A549 (cell line): ENCODE results near the gene ASH1L.

ENCODE experiments used
- CBX8 ChIP-seq: fragments of 200-600 bp; sonication (generic); IDR thresholded peaks from 2 replicates; pipeline ENCODE4 v1.6.1; 2016
- CTCF ChIP-seq: fragments of >200 bp; sonication (Bioruptor Twin); formaldehyde crosslinking; IDR thresholded peaks from 3 replicates; pipeline ENCODE4 v1.5.1; 2016
- EP300 ChIP-seq, 2 experiments: fragments of >200 bp; sonication (Bioruptor Twin); formaldehyde crosslinking; IDR thresholded peaks; 2 replicates in 1 of 2; 3 replicates in 1 of 2; pipeline ENCODE4 v1.6.1; 2016 to 2017
- JUNB ChIP-seq: fragments of >200 bp; sonication (Bioruptor Twin); formaldehyde crosslinking; IDR thresholded peaks from 2 replicates; pipeline ENCODE4 v1.6.1; 2016
- MYC ChIP-seq: IDR thresholded peaks from 2 replicates; pipeline ENCODE4 v1.6.1; 2012; ENCODE audit warnings: mild to moderate bottlenecking, inconsistent platforms, low read length, improper control_type of control experiment, borderline replicate concordance
- RFX5 ChIP-seq: fragments of 450-650 bp; IDR thresholded peaks from 2 replicates; pipeline ENCODE4 v1.7.1; 2014; ENCODE audit warnings: antibody characterized with exemption, mild to moderate bottlenecking, moderate library complexity
- SREBF2 ChIP-seq: fragments of 450-650 bp; IDR thresholded peaks from 2 replicates; pipeline ENCODE4 v1.6.1; 2014; ENCODE audit warnings: mild to moderate bottlenecking, moderate library complexity
- ZSCAN20 ChIP-seq: fragments of 250-450 bp; sonication (Bioruptor Pico); IDR thresholded peaks from 2 replicates; pipeline ENCODE4 v1.8.0; 2022; ENCODE audit warnings: mild to moderate bottlenecking, moderate library complexity
- TF ChIP-seq, protein P1 (sequence below): fragments of 150-350 bp; IDR thresholded peaks from 2 replicates; pipeline ENCODE4 v1.6.1; 2014; ENCODE audit warnings: low read depth, mild to moderate bottlenecking, low read length
- TF ChIP-seq, protein P2 (sequence below): fragments of 250-450 bp; sonication (Bioruptor Pico); IDR thresholded peaks from 2 replicates; pipeline ENCODE4 v1.5.0; 2020; ENCODE audit warnings: low read depth, mild to moderate bottlenecking, moderate library complexity
- TF ChIP-seq, protein P3 (sequence below): fragments of 200-600 bp; sonication (generic); IDR thresholded peaks from 2 replicates; pipeline ENCODE4 v1.6.1; 2016; ENCODE audit warnings: antibody characterized with exemption, mild to moderate bottlenecking, moderate library complexity

DNA sequence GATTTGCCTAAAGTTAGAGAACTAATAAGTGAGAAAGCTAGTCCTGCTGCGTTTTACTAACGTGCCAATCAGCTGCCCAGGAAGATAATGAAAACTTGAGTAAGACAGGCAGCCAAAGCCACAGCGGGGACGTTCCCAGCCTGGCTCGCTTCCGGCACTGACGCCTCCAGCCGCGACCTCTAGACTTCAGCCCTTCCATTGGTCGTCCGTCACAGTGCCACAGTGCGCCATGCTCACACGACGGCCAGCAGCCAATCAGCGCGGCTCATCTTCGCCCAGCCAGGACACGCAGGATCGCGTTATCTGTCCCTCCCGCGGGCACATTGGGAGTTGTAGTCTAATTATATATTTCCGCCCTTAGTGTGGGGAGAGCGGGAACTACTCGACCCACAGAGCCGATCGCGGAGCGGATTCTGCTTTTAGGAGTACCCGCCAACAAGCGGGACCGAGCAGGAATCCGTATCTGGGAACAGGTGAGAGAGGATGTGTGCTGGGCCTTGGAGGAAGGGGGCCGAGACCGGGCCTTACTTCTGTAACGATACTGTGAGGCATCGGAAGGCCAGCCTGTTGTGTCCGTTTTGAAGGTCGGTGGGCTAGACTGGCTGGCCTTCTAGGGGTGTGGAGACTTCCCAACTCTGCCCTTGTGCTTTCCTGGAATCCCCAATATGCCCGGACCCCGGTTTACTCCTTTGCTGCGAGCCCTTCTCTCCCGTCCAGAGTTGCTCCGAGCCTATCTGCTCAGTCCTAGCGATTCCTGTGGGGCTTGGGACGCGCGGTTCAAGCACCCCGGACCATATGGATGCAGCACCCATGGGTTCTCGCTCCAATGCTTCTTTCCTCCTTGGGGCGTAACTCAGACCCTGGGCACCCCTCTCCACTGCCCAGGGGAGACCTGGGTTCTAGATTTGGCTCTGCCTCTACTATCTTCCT is 253.8 kb downstream of the ASH1L start, which contains the start of gene FDPS:
- TF ChIP-seq SREBF2 (no peak), MYC (no peak), EP300 (IDR thresholded peaks at IDR 0.05) (no peak), CTCF (no peak), CBX8 (no peak), RFX5 (0 out of 2 replicates have a peak, but pooled peaks have one; percentile 51), ZSCAN20 (no peak), JUNB (no peak)
- TF ChIP-seq, protein P1, sequence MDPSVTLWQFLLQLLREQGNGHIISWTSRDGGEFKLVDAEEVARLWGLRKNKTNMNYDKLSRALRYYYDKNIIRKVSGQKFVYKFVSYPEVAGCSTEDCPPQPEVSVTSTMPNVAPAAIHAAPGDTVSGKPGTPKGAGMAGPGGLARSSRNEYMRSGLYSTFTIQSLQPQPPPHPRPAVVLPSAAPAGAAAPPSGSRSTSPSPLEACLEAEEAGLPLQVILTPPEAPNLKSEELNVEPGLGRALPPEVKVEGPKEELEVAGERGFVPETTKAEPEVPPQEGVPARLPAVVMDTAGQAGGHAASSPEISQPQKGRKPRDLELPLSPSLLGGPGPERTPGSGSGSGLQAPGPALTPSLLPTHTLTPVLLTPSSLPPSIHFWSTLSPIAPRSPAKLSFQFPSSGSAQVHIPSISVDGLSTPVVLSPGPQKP = no peak
- TF ChIP-seq, protein P2, sequence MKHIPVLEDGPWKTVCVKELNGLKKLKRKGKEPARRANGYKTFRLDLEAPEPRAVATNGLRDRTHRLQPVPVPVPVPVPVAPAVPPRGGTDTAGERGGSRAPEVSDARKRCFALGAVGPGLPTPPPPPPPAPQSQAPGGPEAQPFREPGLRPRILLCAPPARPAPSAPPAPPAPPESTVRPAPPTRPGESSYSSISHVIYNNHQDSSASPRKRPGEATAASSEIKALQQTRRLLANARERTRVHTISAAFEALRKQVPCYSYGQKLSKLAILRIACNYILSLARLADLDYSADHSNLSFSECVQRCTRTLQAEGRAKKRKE (CRISPR knock-in tag) = no peak
- TF ChIP-seq, protein P3, sequence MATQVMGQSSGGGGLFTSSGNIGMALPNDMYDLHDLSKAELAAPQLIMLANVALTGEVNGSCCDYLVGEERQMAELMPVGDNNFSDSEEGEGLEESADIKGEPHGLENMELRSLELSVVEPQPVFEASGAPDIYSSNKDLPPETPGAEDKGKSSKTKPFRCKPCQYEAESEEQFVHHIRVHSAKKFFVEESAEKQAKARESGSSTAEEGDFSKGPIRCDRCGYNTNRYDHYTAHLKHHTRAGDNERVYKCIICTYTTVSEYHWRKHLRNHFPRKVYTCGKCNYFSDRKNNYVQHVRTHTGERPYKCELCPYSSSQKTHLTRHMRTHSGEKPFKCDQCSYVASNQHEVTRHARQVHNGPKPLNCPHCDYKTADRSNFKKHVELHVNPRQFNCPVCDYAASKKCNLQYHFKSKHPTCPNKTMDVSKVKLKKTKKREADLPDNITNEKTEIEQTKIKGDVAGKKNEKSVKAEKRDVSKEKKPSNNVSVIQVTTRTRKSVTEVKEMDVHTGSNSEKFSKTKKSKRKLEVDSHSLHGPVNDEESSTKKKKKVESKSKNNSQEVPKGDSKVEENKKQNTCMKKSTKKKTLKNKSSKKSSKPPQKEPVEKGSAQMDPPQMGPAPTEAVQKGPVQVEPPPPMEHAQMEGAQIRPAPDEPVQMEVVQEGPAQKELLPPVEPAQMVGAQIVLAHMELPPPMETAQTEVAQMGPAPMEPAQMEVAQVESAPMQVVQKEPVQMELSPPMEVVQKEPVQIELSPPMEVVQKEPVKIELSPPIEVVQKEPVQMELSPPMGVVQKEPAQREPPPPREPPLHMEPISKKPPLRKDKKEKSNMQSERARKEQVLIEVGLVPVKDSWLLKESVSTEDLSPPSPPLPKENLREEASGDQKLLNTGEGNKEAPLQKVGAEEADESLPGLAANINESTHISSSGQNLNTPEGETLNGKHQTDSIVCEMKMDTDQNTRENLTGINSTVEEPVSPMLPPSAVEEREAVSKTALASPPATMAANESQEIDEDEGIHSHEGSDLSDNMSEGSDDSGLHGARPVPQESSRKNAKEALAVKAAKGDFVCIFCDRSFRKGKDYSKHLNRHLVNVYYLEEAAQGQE = peak; percentile 77
